ENCODE data around the gene VTI1A. TPM values are rescaled to one million over a fixed set of nuclear protein-coding genes. Genes with fewer than 3 reads are reported as not detected.

The VTI1A gene
- total and polyA plus RNA-seq, 2 of the 13 experiments (the other 11 are each of a cell fraction or from before 2014, with no cell fraction given), result 11.7 to 32.7 TPM

GRCh38 chr10:112631501-112632400 is 184.7 kb downstream of the VTI1A start (continued):
- no peak for TF ChIP-seq KIAA2018 (CRISPR knock-in tag; IDR thresholded peaks at IDR 0.05; ENCODE audit: borderline replicate concordance)
- TF ChIP-seq HNRNPK (IDR thresholded peaks at IDR 0.05; ENCODE audit: low read depth, low read length, poor library complexity, severe bottlenecking), result no peak
- TF ChIP-seq MAZ (IDR thresholded peaks at IDR 0.05; ENCODE audit: borderline replicate concordance, low read depth, low read length), result no peak
- no peak for TF ChIP-seq MAZ (CRISPR knock-in tag; IDR thresholded peaks at IDR 0.05; ENCODE audit: low read depth)
- TF ChIP-seq ZNF329 (CRISPR knock-in tag; IDR thresholded peaks at IDR 0.05; ENCODE audit: low read depth), result no peak
- TF ChIP-seq ZNF121 (CRISPR knock-in tag; IDR thresholded peaks at IDR 0.05), result no peak
- TF ChIP-seq ZNF792 (CRISPR knock-in tag; IDR thresholded peaks at IDR 0.05), result peak; percentile 80
- no peak for TF ChIP-seq BRCA1 (CRISPR knock-in tag; IDR thresholded peaks at IDR 0.05)
- TF ChIP-seq SOX5 (CRISPR knock-in tag; IDR thresholded peaks at IDR 0.05; ENCODE audit: borderline replicate concordance), result peak; percentile 99
- peak; percentile 89 for TF ChIP-seq ISL2 (CRISPR knock-in tag; IDR thresholded peaks at IDR 0.05)
- TF ChIP-seq ZNF609 (CRISPR knock-in tag; IDR thresholded peaks at IDR 0.05; ENCODE audit: borderline replicate concordance), result peak; percentile 73; the same call in 1 of the 2 replicates
- TF ChIP-seq ZGPAT (CRISPR knock-in tag; IDR thresholded peaks at IDR 0.05), result peak; percentile 94

Data from HepG2 (cell line).